ENCODE results near the gene FOXR2.

Gene FOXR2, protein sequence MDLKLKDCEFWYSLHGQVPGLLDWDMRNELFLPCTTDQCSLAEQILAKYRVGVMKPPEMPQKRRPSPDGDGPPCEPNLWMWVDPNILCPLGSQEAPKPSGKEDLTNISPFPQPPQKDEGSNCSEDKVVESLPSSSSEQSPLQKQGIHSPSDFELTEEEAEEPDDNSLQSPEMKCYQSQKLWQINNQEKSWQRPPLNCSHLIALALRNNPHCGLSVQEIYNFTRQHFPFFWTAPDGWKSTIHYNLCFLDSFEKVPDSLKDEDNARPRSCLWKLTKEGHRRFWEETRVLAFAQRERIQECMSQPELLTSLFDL

DNA sequence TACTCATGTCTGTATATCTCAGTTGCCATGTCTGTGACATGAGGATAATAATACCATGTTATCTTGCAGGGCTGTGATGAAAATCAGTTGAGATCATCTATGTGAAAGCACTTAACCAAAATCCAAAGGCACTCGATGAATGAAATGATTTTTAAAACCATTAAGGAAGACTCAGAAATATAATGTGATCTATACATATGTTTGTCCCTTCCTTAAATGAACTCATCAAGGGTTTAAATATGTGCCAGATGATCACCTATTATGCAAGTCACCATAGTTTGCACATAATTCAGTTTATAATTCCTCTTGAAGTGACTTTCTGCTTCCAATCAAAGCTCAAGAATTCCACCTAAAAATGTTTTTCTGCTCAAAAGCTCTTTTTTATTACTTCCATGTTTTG lies at the start of gene FOXR2:
TSS of gene FOXR2 (plus strand) at position 301 of the 400 bp plus-strand sequence. CDS start 312 bp downstream, outside the sequence.
- no peak for DNase-seq

DNA sequence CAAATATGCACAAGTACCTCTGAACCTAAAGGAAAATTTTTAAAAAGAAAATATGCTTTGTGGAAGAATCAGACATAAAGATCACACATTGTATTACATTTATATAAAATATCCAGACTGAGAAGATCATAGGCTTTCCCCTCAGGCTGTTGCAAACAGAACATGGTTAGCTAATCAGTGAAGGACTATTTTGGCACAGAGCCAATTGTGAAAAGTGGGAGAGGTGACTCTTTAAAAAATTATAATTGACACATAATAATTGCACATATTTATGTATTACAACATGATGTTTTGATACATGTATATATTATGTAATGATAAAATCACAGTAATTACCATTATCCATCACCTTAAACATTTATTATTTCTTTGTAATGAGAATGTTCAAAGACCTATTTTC lies 44.1 kb upstream of the FOXR2 start:
- DNase-seq: no peak

DNA sequence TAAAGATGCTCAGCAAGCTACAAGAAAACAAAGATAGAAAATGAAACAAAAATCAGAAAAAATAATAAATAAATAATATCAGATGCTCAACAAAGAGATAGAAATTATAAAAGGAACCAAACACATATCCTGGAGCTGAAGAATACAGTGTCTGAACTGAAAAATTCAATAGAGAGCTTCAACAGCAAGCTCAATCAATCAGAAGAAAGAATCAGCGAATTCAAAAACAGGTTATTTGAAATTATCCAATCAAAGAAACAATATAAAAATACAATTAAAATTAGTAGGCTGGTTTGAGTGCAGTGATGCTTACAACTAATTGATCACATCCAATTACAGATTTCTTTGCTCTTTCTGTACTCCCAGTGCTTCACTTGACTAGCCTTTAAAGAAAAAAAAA lies 40.8 kb upstream of the FOXR2 start:
- DNase-seq: no peak

DNA sequence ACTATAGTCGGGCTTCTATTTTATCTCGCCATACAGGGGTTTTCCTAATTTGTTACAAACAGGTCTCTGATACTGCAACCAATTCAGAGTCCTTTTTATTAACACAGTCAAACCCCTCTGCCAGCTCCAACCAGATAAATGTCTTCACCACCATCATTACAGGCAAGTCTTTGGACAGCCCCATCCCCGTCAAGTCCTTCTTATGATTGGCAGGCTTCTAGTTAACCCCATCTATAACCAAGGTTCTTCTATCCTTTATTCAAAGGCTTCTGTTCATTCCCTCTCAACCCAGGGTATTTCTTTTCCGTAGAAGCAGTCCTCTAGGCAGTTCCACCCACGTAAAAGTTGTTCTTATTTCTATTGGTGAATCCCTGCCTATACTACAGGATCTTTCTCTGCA lies 29.9 kb upstream of the FOXR2 start:
- DNase-seq: no peak

DNA sequence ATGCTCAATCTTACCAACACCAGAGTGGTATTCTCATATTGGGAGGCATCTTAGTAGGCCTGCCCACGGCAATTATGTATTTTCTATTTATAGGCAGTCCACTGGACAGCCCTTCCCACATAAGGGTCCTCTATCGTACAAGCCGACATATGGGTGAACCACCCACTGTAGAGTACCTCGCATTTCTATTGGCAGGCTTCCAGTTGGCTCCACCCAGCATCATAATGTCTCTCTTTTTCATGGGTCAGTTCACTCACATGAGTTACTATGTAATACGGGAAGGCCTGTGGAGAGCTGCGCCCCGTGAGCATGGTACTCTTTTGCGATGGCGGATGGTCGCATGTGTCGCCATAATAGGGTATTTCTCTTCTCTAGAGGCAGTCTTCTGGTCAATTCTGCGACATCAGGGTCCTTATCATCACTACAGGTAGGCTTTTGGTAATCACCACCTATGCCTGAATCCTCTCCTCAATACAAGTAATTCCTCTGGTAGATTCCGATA lies 29.4 kb upstream of the FOXR2 start:
- DNase-seq: no peak

DNA sequence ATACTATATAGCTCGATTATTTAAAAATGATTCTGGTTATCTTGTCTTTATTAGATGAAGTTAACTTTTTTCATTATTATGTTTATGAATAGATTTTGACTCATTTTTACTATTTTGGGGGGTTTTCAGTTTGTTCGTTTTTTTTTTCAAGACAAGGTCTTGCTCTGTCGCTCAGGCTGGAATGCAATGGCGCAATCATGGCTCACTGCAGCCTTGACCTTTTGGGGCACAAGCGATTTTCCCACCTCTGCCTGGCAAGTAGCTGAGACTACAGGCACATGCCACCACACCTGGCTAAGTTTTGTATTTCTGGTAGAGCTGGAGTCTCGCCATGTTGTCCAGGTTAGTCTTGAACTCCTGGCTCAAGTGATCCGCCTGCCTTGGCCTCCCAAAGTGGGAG lies 24.9 kb upstream of the FOXR2 start:
- no peak for DNase-seq

DNA sequence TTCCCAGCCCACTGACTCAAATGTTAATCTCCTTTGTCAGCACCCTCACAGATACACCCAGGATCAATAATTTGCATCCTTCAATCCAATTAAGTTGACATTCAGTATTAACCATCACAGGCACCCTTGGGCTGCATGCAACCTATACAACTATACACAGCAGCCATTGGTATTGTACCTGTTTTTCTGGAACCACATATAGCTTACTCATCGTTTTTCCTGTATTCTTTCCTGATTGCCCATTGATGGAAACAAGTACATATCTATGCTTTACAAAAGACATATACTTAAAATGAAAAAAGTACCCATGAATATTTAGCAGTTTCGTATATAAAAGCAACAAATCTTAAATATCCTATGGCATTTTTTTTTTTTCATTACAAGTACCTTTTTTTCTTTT lies 3.7 kb upstream of the FOXR2 start:
- DNase-seq: no peak

DNA sequence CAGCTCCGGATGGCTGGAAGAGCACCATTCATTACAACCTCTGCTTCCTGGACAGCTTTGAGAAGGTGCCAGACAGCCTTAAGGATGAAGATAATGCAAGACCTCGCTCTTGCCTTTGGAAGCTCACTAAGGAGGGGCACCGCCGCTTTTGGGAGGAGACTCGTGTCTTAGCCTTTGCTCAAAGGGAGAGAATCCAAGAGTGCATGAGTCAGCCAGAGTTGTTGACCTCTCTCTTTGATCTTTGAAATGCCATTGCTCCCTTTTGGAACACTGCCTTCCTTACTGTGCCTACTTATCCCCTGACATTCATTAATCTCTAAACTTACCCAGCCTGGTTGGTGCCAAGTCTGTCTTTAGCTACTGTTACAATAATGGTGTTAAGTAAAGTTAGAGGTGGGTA lies 1.2 kb downstream of the FOXR2 start:
- no peak for DNase-seq

DNA sequence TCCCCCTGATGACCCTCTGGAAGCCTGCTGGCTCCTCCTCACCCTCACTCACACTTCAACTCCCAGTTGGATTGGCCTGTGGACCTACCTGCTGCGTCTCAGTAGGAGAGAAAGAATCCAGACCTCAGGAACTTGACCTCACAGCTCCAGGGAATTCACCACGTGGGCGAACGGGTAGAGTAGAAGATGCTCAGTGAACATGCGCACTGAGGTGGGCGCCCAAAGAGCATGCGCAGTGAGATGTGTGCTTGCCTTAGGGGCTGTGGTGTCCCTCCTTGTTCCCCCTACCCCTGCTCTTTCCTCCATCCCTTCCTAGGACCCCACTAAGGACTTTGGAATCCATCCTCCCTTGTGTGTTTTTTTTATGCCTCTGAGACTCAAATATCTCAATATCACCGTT lies 12.9 kb downstream of the FOXR2 start:
- no peak for DNase-seq

DNA sequence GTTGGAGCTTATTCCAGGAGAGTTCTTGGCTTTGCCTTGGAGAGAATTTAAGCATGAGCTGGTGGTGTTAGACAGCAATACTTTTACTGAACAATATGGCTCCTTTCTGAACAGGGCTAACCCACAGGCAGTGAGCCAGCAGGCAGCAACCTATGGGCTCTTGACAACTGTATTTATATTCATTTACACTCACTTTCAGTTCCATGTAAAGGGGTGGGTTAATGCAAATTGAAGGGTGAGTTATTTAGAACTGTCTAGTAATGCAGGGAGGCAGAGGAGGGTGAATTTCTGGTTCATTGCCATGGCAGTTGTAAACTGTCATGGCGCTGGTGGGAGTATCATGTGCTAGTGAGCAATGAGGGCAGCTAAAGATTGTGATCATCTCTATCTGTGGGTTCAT lies 15.7 kb downstream of the FOXR2 start:
- no peak for DNase-seq

DNA sequence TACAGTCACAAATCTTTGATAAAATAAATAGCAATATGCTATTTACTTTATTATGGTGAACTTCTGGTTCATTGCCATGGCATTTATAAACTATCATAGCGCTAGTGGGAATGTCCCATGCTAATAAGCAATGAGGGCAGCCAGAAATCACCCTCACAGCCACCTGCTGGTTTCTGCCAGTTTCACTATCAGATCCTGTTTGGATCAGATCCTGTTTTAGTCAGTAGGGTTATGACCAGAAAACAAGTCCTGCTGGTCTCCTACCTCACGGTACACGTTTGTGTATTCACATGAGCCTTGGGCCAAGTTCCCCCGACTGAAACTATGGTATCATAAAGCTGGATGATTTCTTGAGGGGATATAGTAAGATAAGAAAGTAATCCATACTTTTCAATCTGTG lies 17.7 kb downstream of the FOXR2 start:
- DNase-seq: no peak

DNA sequence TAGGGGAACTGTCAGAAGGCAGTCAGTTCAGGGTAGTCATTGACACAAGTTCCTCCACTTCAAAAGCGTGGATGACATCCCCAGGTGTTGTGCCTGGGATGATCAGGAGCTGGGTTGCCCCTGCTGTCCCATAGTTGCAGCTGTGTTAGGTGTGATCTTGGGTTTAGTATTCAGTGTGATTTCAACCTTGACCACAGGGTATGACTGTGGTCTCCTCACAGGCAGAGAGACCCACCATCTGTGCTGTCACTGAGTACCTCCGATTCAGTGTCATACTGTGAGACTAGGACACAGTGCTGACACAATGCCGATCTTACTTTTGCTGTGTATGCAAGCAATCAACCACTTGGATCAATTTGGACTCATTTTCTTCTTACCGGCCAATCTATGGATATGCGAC lies 25.2 kb downstream of the FOXR2 start:
- DNase-seq: no peak

DNA sequence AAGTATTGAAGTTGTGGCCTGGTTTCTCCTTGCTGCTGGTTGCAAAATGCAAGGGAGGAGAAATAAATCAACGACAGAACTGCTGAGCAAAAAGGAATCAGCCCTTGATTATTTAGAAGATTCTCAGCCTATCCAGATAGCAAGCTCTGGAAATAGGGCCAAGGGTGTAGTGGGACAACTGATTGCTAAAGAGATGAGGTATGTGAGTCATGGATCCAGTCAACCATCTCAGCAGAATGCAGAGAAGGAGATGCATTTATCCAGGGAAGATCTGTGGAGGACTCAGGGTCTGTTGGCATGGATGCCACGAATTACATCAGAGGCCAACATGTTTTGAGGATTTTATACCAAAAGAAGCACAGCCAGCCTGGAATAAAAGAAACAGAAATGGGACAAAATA lies 36.7 kb downstream of the FOXR2 start:
- DNase-seq: no peak

DNA sequence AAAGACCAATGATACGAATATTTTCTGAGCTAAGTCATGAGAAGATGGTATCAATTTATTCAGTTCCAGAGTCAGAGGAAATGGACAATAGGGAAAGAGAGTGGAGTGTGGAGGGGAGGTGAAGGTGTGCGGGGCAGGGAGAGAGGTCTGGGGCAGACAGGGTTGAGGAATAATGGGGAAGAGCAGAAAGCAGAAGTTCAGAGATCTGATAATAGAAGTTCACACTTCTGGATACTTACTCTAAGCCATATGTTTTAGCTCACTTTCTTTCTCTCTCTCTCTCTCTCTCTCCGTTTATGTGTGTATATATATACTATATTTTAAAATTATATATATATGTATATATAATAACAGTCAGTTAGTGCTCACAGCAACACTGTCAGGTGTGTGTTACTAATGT lies 40.4 kb downstream of the FOXR2 start:
- no peak for DNase-seq

DNA sequence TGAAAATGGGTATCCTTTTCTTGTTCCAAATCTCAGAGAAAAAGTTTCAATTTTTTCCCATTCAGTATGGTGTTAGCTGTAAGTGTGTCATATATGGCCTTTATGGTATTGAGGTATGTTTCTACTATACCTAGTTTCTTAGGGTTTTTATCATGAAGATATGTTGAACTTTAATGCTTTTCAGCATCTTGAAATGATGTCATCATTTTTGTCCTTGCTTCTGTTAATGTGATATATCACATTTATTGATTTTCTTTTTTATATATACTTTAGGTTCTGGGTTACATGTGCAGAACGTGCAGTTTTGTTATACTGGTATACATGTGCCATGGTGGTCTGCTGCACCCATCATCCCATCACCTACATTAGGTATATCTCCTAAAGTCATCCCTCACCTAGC lies 44.9 kb downstream of the FOXR2 start:
- DNase-seq: no peak
